Fibroblast of lung (primary cell): ENCODE data around the gene WNT11. TPM values are rescaled to one million over a fixed set of nuclear protein-coding genes. Genes with fewer than 3 reads are reported as not detected.
A peak's percentile ranks its signal among the peaks of the same experiment; 100 is the strongest.

Experiments
- DNase-seq, 2 donors: peaks; one replicate each; pipeline versions ENCODE4 v3.0.0 to v3.0.0-alpha.2; 2010; ENCODE audit warnings: low read depth in 2 of 2
- H2AFZ ChIP-seq: 2 replicates; pipeline ENCODE4 v1.5.1; 2012; ENCODE audit warnings: low read length, control low read depth, inconsistent platforms
- H3K27ac ChIP-seq: 2 replicates; pipeline ENCODE4 v1.5.1; 2011; ENCODE audit warnings: low read length, control low read depth; ENCODE audit not compliant: insufficient read depth
- H3K27me3 ChIP-seq: 2 replicates; pipeline ENCODE4 v1.5.1; 2011; ENCODE audit warnings: mild to moderate bottlenecking, low read length; ENCODE audit not compliant: control insufficient read depth, insufficient read depth
- H3K36me3 ChIP-seq: 2 replicates; pipeline ENCODE4 v1.5.1; 2011; ENCODE audit warnings: low read length; ENCODE audit not compliant: control insufficient read depth, insufficient read depth
- H3K4me1 ChIP-seq: 2 replicates; pipeline ENCODE4 v1.5.1; 2011; ENCODE audit warnings: low read length; ENCODE audit not compliant: control insufficient read depth, insufficient read depth; ENCODE audit errors: extremely low read depth
- H3K4me2 ChIP-seq: 2 replicates; pipeline ENCODE4 v1.5.1; 2011; ENCODE audit warnings: low read length, control low read depth; ENCODE audit not compliant: insufficient read depth; ENCODE audit errors: extremely low read depth
- H3K4me3 ChIP-seq, 4 experiments: fragments of 200-600 bp in 1 of 4; sonication (generic) in 1 of 4; replicated peaks in 1 of 4; 2 replicates each; pipeline ENCODE4 v1.5.1; 2011 to 2016; ENCODE audit warnings: low read length in 4 of 4, low read depth in 3 of 4, mild to moderate bottlenecking in 3 of 4, control low read depth in 2 of 4, inconsistent platforms in 1 of 4, mixed read lengths in 1 of 4; ENCODE audit not compliant: insufficient read depth in 1 of 4; ENCODE audit errors: control extremely low read depth in 1 of 4
- H3K79me2 ChIP-seq: 2 replicates; pipeline ENCODE4 v1.5.1; 2012; ENCODE audit warnings: mild to moderate bottlenecking, low read length, inconsistent platforms; ENCODE audit not compliant: control insufficient read depth, insufficient read depth
- H3K9ac ChIP-seq: 2 replicates; pipeline ENCODE4 v1.5.1; 2011; ENCODE audit warnings: mild to moderate bottlenecking, low read length, control low read depth; ENCODE audit not compliant: insufficient read depth
- H3K9me3 ChIP-seq: 2 replicates; pipeline ENCODE4 v1.5.1; 2012; ENCODE audit warnings: low read depth, low read length; ENCODE audit not compliant: control insufficient read depth, insufficient read depth
- H4K20me1 ChIP-seq: 2 replicates; pipeline ENCODE4 v1.5.1; 2011; ENCODE audit warnings: low read length; ENCODE audit not compliant: control insufficient read depth, insufficient read depth; ENCODE audit errors: extremely low read depth
- CTCF ChIP-seq, 2 donors: IDR thresholded peaks in 1 of 2; conservative IDR thresholded peaks in 1 of 2; 1 replicate in 1 of 2; 2 replicates in 1 of 2; pipeline ENCODE4 v1.5.1; 2011 to 2012; ENCODE audit warnings: low read length in 2 of 2, control low read depth in 1 of 2, inconsistent platforms in 1 of 2, low read depth in 1 of 2, mild to moderate bottlenecking in 1 of 2
- EZH2 ChIP-seq: IDR thresholded peaks from 2 replicates; pipeline ENCODE4 v1.5.1; 2012; ENCODE audit warnings: low read length, control low read depth, mild to moderate bottlenecking; ENCODE audit errors: missing control alignments
- polyA plus RNA-seq, 2 donors: library from polyadenylated mRNA; depleted of rRNA in 1 of 2; stranded (reverse) in 1 of 2; unstranded in 1 of 2; fragments of >200 nt; gene quantifications; 2 replicates each; pipeline ENCODE4 v1.2.1, GENCODE V29; 2011 to 2012; ENCODE audit warnings: missing spikeins in 1 of 2
- total RNA-seq: library from RNA; depleted of rRNA; stranded (reverse); fragments of >200 nt; gene quantifications from 2 replicates; pipeline ENCODE4 v1.2.1, GENCODE V29; 2014

The WNT11 gene
- total and polyA plus RNA-seq, 2 donors (not counting 1 experiment from before 2014, with no cell fraction given): 0.07 to 0.33 TPM

DNA sequence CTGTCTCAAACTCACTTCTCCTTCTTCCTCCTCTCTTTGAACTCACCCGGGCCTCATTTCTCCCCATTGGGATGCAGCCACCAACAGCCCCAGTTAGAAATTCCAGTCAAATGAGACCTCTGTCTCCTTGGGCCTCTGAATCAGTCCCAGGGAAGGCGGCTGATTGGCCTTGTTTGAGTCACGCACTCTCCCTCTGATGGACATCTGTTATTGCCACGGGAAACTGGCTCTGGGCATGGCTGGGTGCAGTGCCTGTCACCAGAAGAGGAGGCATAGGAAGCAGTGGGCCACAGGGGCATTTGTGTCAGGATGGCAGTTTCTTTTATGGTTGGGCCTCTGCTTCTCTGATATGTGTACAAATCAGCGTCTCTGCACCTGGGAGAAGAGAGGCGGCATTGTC is 9.6 kb upstream of the WNT11 start:
- H3K9ac ChIP-seq: no peak overlapping the region
- peak in 1 of 2 donors; percentile 58 for DNase-seq
- no peaks in the 10 kb centered on the region for H3K4me1 ChIP-seq
- TF ChIP-seq EZH2 (no peak), CTCF (conservative IDR thresholded peaks at IDR 0.05 in 1 of 2, IDR thresholded peaks at IDR 0.05 in 1 of 2; ENCODE audit: low read depth in 1 of 2, low read length in 2 of 2) (no peak)
- H3K79me2 ChIP-seq: no peaks in the 10 kb centered on the region
- no peak overlapping the region for H2AFZ ChIP-seq
- no peak overlapping the region for H3K4me2 ChIP-seq
- H3K4me3 ChIP-seq: no peak overlapping the region
- peaks cover 23% of the 10 kb centered on the region for H3K27me3 ChIP-seq
- H3K27ac ChIP-seq: no peak overlapping the region
- H3K36me3 ChIP-seq: no peaks in the 10 kb centered on the region
- H3K9me3 ChIP-seq: no peaks in the 10 kb centered on the region
- H4K20me1 ChIP-seq: no peaks in the 10 kb centered on the region

- no peaks in the 10 kb centered on the region for H4K20me1 ChIP-seq
- no peaks in the 10 kb centered on the region for H3K36me3 ChIP-seq
- peaks cover 2% of the 10 kb centered on the region for H3K4me1 ChIP-seq
- TF ChIP-seq EZH2 (no peak), CTCF (conservative IDR thresholded peaks at IDR 0.05 in 1 of 2, IDR thresholded peaks at IDR 0.05 in 1 of 2; ENCODE audit: low read depth in 1 of 2, low read length in 2 of 2) (no peak)
- no peak overlapping the region for H3K4me2 ChIP-seq
- peaks cover 30% of the 10 kb centered on the region for H3K27me3 ChIP-seq
- H2AFZ ChIP-seq: no peak overlapping the region
- H3K4me3 ChIP-seq: no peak overlapping the region
- DNase-seq: no peak
- H3K27ac ChIP-seq: no peak overlapping the region
- no peaks in the 10 kb centered on the region for H3K9me3 ChIP-seq
- no peak overlapping the region for H3K9ac ChIP-seq
- no peaks in the 10 kb centered on the region for H3K79me2 ChIP-seq
Measured at GRCh38 chr11:76214968-76215548, 8.8 kb upstream of the WNT11 start.

GRCh38 chr11:76214186-76214585 is 7.9 kb upstream of the WNT11 start:
- Histone ChIP-seq H3K9ac (no peak overlapping the region), H3K4me2 (no peak overlapping the region), H4K20me1 (no peaks in the 10 kb centered on the region), H3K4me3 (no peak overlapping the region), H3K27ac (no peak overlapping the region), H3K9me3 (no peaks in the 10 kb centered on the region), H2AFZ (no peak overlapping the region), H3K36me3 (no peaks in the 10 kb centered on the region), H3K4me1 (peaks cover 2% of the 10 kb centered on the region), H3K79me2 (no peaks in the 10 kb centered on the region), H3K27me3 (peaks cover 33% of the 10 kb centered on the region)
- DNase-seq: no peak
- TF ChIP-seq CTCF (conservative IDR thresholded peaks at IDR 0.05 in 1 of 2, IDR thresholded peaks at IDR 0.05 in 1 of 2; ENCODE audit: low read depth in 1 of 2, low read length in 2 of 2) (no peak), EZH2 (no peak)
